Sigmoid colon (tissue), 7 donors: ENCODE results near the gene OSBP2. TPM values are rescaled to one million over a fixed set of nuclear protein-coding genes. Genes with fewer than 3 reads are reported as not detected.

ENCODE experiments used
- DNase-seq: peaks from one replicate; pipeline ENCODE4 v3.0.0-alpha.2; 2019
- H3K27ac ChIP-seq, 4 donors: fragments of 200-600 bp; sonication (generic); one replicate each; pipeline ENCODE4 v1.5.1; 2016 to 2019; ENCODE audit warnings: mild to moderate bottlenecking in 1 of 4
- H3K27me3 ChIP-seq, 3 donors: fragments of 200-600 bp; sonication (generic); one replicate each; pipeline ENCODE4 v1.5.1; 2019; ENCODE audit warnings: mild to moderate bottlenecking in 1 of 3
- H3K36me3 ChIP-seq, 4 donors: fragments of 200-600 bp; sonication (generic); one replicate each; pipeline ENCODE4 v1.5.1; 2016 to 2019
- H3K4me1 ChIP-seq, 4 donors: fragments of 200-600 bp; sonication (generic); one replicate each; pipeline ENCODE4 v1.5.1; 2017 to 2019
- H3K4me3 ChIP-seq, 4 donors: fragments of 200-600 bp; sonication (generic); one replicate each; pipeline ENCODE4 v1.5.1; 2017 to 2019; ENCODE audit warnings: mild to moderate bottlenecking in 2 of 4, moderate library complexity in 1 of 4
- H3K9me3 ChIP-seq, 4 donors: fragments of 200-600 bp in 3 of 4; sonication (generic) in 3 of 4; one replicate each; pipeline versions ENCODE4 v1.5.1 to v1.6.1; 2013 to 2019
- EP300 ChIP-seq, 4 donors: sonication (generic); formaldehyde crosslinking; IDR thresholded peaks; one replicate each; pipeline ENCODE4 v1.6.1; 2017; ENCODE audit warnings: antibody characterized with exemption in 4 of 4
- POLR2A ChIP-seq, 2 donors: fragments of 450-650 bp; IDR thresholded peaks; one replicate each; pipeline ENCODE4 v1.6.1; 2016; ENCODE audit warnings: antibody characterized with exemption in 2 of 2, mild to moderate bottlenecking in 2 of 2, moderate library complexity in 2 of 2
- POLR2AphosphoS5 ChIP-seq, 4 donors: sonication (generic); formaldehyde crosslinking; IDR thresholded peaks; one replicate each; pipeline ENCODE4 v1.6.1; 2017; ENCODE audit warnings: antibody characterized with exemption in 4 of 4
- WGBS, 2 donors: extraction: QIAGEN DNeasy Blood & Tissue Kit; methylation state at CpG; one replicate each; pipeline ENCODE4 v1.1.7; 2013; 5-methylcytosine and 5-hydroxymethylcytosine counted together
- intact Hi-C: fragments of 100-400 bp; cut with DNase I; formaldehyde crosslinking; loops from one replicate; pipeline ENCODE4 v1.15.1; 2023
- polyA plus RNA-seq, 3 donors: library from polyadenylated mRNA; stranded (reverse); fragments of 200-250 nt; gene quantifications; one replicate each; pipeline ENCODE4 v1.2.3, GENCODE V29; 2013
- total RNA-seq, 4 donors: library from RNA; depleted of rRNA; stranded (reverse); fragments of >200 nt; gene quantifications; one replicate each; pipeline ENCODE4 v1.1.0, GENCODE V29; 2016
- TF ChIP-seq, protein P1 (sequence below), 4 experiments: fragments of 450-650 bp in 3 of 4; fragments of 200-600 bp in 1 of 4; IDR thresholded peaks; one replicate each; pipeline ENCODE4 v1.5.1; 2016 to 2019; ENCODE audit warnings: antibody characterized with exemption in 4 of 4, mild to moderate bottlenecking in 3 of 4, moderate library complexity in 2 of 4
- donor health status: healthy with polysubstance abuse.
- donor health status: Bipolar disorder and iron deficiency.
- donor health status: healthy.

OSBP2 gene
- total and polyA plus RNA-seq, 7 donors = 1.2 to 3.0 (median 1.6) TPM

DNA sequence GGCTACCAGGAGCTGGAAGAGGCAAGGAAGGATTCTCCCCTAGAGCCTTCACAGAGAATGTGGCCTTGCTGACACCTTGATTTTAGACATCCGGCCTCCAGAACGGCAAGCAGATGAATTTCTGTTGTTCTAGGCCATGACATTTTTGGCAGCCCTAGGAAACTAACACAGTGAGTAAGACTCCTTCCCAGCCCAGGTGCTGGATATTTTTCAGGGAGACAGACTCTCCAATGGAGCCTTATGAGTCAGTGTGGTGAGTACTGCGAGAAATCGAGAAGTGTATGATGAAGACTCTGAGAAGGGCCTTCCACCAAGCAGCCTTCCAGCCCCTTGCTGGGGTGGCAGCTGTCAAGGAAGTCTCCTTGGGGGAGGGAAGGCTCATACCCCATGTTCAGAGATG is 114.4 kb downstream of the OSBP2 start:
- TF ChIP-seq POLR2AphosphoS5 (IDR thresholded peaks at IDR 0.05) (no peak), EP300 (IDR thresholded peaks at IDR 0.05) (no peak), POLR2A (IDR thresholded peaks at IDR 0.05) (no peak)
- Histone ChIP-seq H3K4me1 (no peaks in the 10 kb centered on the region), H3K27me3 (no peaks in the 10 kb centered on the region), H3K36me3 (no peaks in the 10 kb centered on the region), H3K9me3 (no peaks in the 10 kb centered on the region), H3K4me3 (no peak overlapping the region), H3K27ac (no peak overlapping the region)
- 93 to 96% methylated on average over 4 of the region's 4 CpGs for WGBS, 2 donors
- intact Hi-C loops = no loop called here
- no peak for DNase-seq

GRCh38 chr22:30810105-30810504 is 115.4 kb downstream of the OSBP2 start:
- intact Hi-C loops = no loop called here
- H3K4me1 ChIP-seq = no peaks in the 10 kb centered on the region
- WGBS, 2 donors = 89 to 90% methylated on average over 4 of the region's 4 CpGs
- no peaks in the 10 kb centered on the region for H3K27me3 ChIP-seq
- H3K4me3 ChIP-seq = no peak overlapping the region
- no peak for DNase-seq
- TF ChIP-seq POLR2A (IDR thresholded peaks at IDR 0.05) = no peak
- no peak for TF ChIP-seq POLR2AphosphoS5 (IDR thresholded peaks at IDR 0.05)
- no peak for TF ChIP-seq EP300 (IDR thresholded peaks at IDR 0.05)
- TF ChIP-seq, protein P1, sequence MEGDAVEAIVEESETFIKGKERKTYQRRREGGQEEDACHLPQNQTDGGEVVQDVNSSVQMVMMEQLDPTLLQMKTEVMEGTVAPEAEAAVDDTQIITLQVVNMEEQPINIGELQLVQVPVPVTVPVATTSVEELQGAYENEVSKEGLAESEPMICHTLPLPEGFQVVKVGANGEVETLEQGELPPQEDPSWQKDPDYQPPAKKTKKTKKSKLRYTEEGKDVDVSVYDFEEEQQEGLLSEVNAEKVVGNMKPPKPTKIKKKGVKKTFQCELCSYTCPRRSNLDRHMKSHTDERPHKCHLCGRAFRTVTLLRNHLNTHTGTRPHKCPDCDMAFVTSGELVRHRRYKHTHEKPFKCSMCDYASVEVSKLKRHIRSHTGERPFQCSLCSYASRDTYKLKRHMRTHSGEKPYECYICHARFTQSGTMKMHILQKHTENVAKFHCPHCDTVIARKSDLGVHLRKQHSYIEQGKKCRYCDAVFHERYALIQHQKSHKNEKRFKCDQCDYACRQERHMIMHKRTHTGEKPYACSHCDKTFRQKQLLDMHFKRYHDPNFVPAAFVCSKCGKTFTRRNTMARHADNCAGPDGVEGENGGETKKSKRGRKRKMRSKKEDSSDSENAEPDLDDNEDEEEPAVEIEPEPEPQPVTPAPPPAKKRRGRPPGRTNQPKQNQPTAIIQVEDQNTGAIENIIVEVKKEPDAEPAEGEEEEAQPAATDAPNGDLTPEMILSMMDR (IDR thresholded peaks at IDR 0.05) = no peak
- H3K9me3 ChIP-seq = no peaks in the 10 kb centered on the region
- H3K36me3 ChIP-seq = no peaks in the 10 kb centered on the region
- no peak overlapping the region for H3K27ac ChIP-seq

DNA sequence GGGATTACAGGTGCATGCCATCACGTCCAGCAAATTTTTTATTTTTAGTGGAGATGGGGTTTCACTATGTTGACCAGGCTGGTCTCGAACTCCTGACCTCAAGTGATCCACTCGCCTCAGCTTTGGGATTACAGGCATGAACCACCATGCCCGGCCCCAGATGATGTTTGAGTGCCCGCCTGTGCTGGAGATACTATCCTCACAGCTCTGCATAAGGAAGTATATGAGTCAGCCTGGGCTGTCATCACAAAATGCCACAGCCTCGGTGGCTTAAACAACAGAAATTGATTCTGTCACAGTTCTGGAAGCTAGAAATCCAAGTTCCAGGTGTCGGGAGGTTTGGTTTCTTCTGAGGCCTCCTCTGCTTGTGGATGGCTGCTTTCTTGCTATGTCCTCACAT is 119.3 kb downstream of the OSBP2 start:
- DNase-seq = no peak
- H3K9me3 ChIP-seq = no peaks in the 10 kb centered on the region
- H3K4me3 ChIP-seq = no peak overlapping the region
- TF ChIP-seq EP300 (IDR thresholded peaks at IDR 0.05) = no peak
- TF ChIP-seq POLR2A (IDR thresholded peaks at IDR 0.05) = no peak
- H3K4me1 ChIP-seq = no peaks in the 10 kb centered on the region
- intact Hi-C loops = no loop called here
- no peaks in the 10 kb centered on the region for H3K36me3 ChIP-seq
- H3K27me3 ChIP-seq = peaks cover 0 to 6% (median 0%) of the 10 kb centered on the region in 3 donors
- 89 to 90% methylated on average over 7 of the region's 7 CpGs for WGBS, 2 donors
- no peak overlapping the region for H3K27ac ChIP-seq

DNA sequence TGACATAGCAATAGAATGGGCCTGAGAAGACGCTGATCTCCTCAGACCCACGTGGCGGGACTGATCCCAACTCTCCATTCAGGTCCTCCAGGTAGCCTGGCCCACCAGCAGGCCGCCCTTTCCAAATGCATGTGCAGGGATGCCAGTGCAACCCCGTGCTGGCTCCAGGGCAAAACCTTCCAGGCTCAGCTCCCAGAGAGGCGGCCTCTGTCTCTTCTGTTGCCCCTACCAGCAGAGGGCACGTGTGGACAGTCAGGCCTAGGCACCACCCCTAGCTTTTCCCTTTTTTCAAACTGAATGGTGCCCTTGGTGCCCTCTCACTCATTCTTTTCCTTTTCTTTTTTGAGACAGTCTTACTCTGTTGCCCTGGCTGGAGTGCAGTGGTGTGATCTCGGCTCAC is 121.7 kb downstream of the OSBP2 start:
- Histone ChIP-seq H3K27me3 (peaks cover 0 to 31% (median 14%) of the 10 kb centered on the region in 3 donors), H3K4me1 (no peaks in the 10 kb centered on the region), H3K9me3 (no peaks in the 10 kb centered on the region), H3K36me3 (no peaks in the 10 kb centered on the region), H3K4me3 (no peak overlapping the region), H3K27ac (no peak overlapping the region)
- TF ChIP-seq POLR2AphosphoS5 (IDR thresholded peaks at IDR 0.05) = no peak
- TF ChIP-seq, protein P1 (IDR thresholded peaks at IDR 0.05) = no peak
- TF ChIP-seq EP300 (IDR thresholded peaks at IDR 0.05) = no peak
- intact Hi-C loops = no loop called here
- WGBS, 2 donors = 84 to 85% methylated on average over 8 of the region's 8 CpGs
- DNase-seq = no peak

DNA sequence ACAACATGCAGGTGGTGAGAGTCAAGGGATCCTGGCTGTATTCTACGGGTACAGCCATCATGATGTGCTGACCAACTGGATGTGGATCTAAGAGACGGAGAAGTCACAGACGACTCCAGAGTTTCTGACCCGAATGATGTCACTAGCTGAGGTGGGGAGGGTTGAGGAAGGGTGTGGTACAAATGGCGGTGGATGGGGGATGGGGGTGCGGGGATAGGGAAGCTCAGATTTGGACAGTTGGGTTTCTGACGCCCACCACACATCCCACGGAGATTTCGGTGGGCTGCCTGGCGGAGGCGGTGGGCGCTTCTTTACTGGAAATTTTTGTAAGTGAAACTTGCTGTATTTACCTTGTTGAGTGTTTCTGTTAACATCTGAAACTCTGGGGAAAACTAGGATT is 126.7 kb downstream of the OSBP2 start:
- Histone ChIP-seq H3K27me3 (peaks cover 0 to 68% (median 32%) of the 10 kb centered on the region in 3 donors), H3K9me3 (no peaks in the 10 kb centered on the region), H3K4me3 (no peak overlapping the region), H3K27ac (no peak overlapping the region), H3K4me1 (peaks cover 0 to 13% (median 11%) of the 10 kb centered on the region in 4 donors), H3K36me3 (no peaks in the 10 kb centered on the region)
- intact Hi-C loops = no loop called here
- 91% methylated on average over 12 of the region's 12 CpGs for WGBS, 2 donors
- TF ChIP-seq EP300 (IDR thresholded peaks at IDR 0.05) (no peak), POLR2A (IDR thresholded peaks at IDR 0.05) (no peak), POLR2AphosphoS5 (IDR thresholded peaks at IDR 0.05) (no peak)
- TF ChIP-seq, protein P1 (IDR thresholded peaks at IDR 0.05) = no peak
- DNase-seq = no peak

DNA sequence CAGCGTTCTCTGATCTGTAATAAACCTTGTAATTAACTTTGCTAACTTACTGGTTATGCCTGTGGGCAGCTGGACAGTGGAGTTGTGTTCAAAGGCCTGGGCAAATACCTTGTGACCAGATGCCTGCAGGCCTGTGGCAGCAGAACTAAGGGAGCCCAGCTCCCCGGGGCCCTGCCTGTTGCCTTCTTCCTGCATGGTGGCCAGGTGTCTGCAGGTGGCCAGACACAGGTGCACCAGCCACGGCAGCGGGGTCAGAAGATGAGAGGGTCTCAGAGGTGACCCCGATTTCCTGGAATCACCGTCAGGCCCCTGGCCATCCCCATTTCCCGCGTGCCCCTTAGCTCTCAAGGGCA is 127.2 kb downstream of the OSBP2 start:
- Histone ChIP-seq H3K36me3 (no peaks in the 10 kb centered on the region), H3K9me3 (no peaks in the 10 kb centered on the region), H3K4me1 (peaks cover 0 to 13% (median 11%) of the 10 kb centered on the region in 4 donors), H3K27ac (no peak overlapping the region), H3K4me3 (peak overlapping the region in 3 of 4 donors; percentile 19 to 43 (median 42)), H3K27me3 (peaks cover 0 to 68% (median 32%) of the 10 kb centered on the region in 3 donors)
- 24 to 40% methylated on average over 8 of the region's 8 CpGs for WGBS, 2 donors
- DNase-seq = no peak
- intact Hi-C loops = no loop called here
- TF ChIP-seq EP300 (IDR thresholded peaks at IDR 0.05) = no peak
